AG08396 (cell line): Measurements from ENCODE around the gene MEF2B.

ENCODE experiments used
- DNase-seq: peaks from one replicate; pipeline ENCODE4 v3.0.0; 2012; ENCODE audit warnings: low spot score, mixed read lengths

Gene MEF2B

DNA sequence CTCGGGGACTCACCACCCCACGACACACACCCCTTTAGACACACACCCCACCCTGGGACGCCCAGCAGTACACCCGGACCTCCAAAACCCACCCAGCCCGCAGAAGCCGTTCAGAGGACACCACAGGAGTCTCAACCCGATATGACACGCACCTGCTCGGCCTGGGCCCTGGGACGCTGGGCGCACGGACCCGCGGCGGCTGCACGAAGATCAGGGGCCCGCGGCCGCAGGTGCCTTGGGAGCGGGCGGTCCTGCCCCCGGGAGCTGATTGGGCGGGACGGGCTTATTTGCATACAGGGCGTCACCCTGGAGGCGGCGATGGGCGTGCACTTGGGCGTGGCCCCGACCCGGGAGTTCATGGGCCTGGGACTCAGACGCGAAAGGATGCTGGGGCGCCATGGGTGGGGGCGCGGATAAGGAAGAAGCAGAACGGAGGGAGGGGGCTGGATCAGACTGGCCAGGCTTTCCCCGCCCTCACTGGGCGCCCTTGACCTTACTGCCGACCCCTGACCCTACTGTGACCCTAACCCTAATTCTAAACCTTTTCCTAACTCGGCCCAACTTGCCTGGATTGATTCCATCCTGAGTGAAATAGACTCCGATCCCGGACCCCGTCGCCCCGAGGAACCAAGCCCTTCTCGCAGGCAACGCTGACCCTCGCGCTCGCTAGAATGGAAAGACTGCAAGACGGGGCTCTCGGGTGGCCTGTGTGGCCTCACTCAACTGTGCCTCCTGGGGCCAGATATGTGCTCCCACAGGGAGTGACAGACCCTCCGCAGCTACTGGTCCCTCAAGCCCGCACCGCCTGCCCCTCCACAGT lies at the start of gene MEF2B:
TSS of gene MEF2B (minus strand) at position 211 of the 820 bp plus-strand sequence. CDS start 19,528 bp downstream, outside the sequence.
- peak; percentile 90 for DNase-seq

DNA sequence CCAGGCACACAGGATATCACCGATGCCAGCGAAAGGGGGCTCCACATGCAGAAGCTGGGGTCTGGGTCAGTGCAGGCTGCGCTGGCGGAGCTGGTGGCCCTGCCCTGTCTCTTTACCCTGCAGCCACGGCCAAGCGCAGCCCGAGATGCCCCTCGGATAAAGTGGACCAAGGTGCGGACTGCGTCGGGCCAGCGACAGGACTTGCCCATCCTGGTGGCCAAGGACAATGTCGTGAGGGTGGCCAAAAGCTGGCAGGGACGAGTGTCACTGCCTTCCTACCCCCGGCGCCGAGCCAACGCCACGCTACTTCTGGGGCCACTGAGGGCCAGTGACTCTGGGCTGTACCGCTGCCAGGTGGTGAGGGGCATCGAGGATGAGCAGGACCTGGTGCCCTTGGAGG lies 48.8 kb upstream of the MEF2B start:
- DNase-seq, result no peak

DNA sequence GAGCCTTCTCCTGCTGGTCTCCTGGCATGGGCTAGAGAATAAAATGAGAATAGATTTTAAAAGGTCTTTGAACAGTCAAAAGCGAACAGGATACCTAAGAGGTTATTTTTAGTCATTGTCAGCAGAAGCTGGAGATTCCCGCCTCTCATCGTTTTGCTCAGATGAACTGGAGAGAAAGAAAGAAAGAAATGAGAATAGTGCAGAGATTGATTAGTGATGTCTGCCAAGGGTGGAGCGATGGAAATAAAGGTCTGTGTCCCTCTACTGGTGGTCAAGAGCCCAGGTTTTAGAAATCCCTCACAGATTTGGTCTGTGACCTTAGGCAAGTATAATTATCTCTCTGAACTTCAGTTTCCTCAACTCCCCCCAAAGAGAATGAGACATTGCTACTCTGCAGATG lies 47.0 kb upstream of the MEF2B start:
- no peak for DNase-seq

DNA sequence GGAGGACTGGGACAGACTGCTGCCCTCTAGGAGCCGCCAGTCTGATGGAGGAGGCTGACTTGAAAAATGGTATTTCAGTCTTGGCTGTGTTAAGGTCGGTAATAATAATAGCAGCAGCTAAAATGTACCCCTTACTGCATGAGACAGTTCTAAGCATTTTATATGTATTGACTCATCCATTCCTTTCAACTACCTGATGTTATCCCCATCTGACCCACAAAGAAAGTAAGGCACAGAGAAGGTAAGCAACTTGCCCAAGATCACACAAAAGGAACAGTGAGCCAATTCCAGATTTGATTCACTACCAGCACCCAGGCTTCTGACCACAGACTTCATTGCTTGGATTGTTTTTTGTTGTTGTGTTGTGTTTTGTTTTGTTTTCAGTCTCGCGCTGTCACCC lies 45.7 kb upstream of the MEF2B start:
- DNase-seq, result no peak

DNA sequence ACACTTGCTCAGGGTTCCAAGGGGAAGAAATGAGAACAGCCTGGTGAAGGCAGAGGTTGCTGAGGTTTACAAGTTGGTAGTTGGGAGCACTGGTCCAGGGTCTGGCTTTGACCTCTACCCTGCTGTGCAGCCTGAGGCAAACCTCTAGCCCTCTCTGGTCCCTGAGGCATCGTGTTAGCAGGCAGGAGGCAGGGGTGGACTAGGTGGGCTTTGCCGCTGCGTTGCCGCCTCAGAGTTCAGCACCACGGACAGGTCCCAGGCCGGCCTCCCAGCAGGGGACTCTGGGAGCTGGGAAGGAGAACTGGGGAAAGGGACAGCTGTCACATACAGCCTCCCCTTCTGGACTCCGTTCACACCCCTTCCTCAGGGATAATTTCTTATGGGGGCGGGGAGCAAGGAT lies 44.8 kb upstream of the MEF2B start:
- DNase-seq, result peak; percentile 68

DNA sequence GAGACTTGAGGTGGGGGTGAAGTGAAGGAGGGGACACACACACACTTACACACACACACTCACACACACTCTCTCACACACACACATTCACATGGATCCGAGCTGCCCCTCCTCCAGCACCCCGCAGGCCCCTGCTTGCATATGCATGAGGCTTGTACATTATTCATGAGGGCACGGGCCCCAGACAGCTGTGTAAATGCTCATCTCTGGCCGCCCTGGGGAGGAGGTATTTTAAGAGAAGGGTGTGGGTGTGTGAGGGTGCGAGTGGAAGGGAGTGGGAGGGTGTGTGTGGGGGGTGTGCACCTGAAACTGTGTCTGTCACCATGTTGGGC lies 44.1 kb upstream of the MEF2B start:
- no peak for DNase-seq

DNA sequence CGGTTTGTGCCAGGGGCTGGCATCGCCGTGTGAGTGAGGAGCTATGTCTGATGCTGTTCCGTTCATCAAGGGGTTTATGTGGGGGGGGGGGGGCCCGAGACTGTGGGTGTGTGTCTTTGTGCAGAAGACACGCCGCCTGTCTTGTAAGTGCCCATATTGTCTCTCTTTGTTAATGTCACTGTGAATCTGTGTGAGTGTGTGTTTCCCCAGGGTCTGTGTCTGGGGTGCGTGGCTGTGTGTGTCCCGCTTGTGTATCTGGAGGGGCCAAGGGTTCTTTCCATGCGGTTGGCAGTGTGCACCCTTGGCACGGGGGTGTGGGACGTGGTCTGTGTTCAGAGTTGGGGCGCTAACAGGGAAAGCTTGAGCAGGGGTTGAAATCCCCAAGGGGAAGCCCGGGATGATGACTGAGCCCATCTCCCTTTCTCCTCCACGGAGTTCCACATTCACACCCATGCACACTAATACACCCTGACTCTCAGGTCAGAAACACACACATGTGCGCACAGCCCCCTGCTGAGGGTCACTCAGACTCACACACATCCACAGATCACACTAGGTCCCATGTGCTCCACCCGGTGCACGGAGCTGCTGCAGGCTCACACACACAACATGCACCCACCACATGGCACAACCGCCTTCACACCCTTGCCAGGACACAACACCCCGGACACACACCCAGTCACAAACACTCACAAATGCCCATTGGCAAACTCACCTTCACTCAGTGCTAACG lies 43.5 kb upstream of the MEF2B start:
- DNase-seq, result no peak

DNA sequence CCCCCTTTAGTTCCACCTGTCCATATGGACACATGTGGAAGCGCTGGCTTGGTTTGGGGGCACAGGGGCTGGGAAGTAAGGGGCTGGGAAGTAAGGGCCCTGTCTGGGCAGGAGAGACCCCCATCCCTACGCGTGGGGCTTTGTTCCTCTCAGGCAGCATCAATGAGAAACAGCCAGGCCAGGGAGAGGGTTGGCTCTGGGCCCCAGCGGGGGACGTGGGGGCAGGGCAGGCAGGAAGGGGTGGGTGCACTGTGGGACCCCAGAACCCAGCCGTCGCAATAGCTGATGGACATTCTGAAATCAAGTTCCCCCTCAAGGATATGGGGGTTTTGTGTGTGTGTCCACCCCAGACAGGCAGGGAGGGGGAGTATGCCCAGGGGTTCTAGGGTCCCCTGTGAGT lies 42.9 kb upstream of the MEF2B start:
- DNase-seq, result no peak

DNA sequence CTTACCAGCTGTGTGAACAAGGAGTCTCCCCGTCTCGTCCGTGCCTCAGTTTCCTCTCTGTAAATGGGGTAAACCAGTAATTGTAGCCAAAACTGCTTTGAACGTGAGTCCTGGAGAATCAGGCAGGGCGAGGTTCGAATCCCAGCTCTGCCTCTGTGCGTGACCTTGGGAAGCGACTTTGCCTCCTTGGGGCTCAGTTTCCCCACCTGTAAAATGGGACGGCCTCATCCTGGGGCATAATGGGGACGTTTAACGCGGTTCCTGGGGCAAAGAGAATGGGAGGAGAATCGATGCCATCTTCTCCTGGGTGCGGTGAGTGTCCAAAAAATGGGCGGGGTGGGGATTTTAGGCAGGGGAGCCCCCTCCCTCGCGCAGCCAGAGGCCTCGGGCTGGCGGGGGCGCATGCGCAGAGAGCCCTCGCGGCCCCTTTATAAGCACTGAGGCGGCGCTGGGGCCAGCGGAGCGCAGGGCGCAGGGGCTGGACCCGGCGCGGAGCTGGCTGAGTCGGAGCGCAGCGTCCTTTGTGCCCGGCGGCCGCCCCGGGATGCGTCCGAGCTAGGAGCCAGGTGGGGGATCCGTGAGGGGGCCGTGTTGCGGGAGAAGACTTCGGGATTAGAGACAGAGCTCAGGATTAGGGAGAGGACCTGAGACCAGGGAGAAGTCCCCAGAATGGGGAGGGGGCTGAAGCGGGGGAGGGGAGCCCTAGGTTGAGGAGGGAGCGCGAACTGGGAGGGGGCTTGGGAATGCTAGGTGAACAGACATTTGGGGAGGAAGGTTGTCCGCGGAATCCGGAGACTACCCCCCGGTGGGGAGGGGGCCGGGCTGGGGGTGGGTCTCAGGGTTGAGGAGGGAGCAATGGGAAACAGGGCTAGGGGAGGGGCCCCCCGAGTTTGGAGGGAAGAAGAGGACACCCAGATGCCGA lies 41.7 kb upstream of the MEF2B start, which contains the start of gene NCAN:
TSS of gene NCAN (plus strand) at position 460 of the 922 bp plus-strand sequence. CDS start 4,996 bp downstream, outside the sequence.
- DNase-seq, result no peak

DNA sequence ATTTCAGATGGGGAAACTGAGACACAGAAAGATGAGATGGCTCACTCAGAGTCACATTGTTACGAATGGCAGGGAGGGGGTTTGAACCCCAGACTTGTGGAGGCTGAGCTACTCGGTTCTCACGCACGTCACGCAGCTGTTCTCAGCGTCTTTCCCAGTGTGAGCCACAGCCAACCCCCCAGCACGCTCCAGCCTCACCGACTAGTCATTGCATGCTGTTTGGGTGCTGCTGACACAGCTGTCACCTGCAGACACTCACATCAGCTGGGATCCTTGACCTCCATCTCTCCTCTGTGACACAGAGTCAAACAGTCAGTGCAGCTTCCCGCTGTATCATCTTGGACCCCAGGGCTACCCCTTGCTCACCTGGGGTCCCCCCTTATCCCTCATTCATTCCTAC lies 39.3 kb upstream of the MEF2B start:
- DNase-seq, result no peak

DNA sequence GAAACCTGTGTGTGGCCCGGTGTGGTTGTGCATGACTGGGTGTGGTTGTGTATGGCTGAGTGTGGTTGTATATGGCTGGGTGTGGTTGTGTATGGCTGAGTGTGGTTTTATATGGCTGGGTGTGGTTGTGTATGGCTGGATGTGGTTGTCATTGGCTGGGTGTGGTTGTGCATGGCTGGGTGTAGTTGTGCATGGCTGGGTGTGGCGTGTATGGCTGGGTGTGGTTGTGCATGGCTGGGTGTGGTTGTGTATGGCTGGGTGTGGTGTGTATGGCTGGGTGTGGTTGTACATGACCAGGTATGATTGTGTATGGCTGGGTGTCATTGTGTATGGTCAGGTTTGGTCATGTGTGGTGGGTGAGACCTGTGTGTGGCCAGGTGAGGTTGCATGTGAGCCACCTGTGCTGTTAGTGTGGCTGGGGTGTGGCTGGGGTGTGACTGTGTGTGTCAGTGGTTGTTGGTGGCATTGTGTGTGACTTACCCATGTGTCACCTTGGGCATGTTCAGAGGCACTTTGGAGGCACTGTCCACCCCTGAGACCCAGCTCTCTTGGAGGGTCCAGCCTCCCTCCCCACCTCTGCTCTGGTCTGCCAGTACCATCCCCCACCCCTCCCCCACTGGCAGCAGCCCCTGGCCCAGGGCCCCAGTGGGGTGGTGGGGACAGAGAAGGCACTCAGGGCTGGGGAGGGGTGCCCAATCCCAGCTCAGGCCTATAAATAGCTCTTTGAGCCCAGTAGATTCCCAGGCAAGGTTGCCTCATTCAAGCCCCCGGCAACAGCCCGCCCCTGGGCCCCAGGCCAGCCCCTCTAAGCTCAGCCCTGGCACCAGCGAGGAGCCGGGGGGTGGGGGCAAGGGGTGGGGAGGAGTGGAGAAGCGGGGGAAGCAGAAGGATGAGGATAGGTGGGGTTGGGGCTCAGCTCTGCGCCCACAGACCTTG lies 37.8 kb upstream of the MEF2B start:
- no peak for DNase-seq

DNA sequence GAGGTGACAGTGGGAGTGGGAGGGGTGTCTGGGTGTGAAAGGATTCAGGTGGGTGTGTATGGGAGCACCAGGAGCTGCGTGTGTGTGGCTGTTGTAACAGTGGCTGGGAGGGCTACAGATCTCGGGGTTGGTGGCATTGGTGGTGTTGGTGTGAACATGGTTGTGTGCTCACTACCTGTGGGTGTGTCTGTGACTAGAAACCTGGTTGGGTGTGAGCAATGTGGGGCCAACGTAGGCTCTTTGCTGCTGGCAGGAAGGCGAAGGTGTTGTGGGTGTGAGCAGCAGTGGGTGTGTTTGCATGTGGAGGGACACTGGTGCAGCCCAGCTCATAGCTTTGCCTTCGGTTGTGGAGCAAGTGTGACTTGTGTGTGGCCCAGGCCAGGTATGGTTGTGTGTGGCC lies 36.9 kb upstream of the MEF2B start:
- no peak for DNase-seq

DNA sequence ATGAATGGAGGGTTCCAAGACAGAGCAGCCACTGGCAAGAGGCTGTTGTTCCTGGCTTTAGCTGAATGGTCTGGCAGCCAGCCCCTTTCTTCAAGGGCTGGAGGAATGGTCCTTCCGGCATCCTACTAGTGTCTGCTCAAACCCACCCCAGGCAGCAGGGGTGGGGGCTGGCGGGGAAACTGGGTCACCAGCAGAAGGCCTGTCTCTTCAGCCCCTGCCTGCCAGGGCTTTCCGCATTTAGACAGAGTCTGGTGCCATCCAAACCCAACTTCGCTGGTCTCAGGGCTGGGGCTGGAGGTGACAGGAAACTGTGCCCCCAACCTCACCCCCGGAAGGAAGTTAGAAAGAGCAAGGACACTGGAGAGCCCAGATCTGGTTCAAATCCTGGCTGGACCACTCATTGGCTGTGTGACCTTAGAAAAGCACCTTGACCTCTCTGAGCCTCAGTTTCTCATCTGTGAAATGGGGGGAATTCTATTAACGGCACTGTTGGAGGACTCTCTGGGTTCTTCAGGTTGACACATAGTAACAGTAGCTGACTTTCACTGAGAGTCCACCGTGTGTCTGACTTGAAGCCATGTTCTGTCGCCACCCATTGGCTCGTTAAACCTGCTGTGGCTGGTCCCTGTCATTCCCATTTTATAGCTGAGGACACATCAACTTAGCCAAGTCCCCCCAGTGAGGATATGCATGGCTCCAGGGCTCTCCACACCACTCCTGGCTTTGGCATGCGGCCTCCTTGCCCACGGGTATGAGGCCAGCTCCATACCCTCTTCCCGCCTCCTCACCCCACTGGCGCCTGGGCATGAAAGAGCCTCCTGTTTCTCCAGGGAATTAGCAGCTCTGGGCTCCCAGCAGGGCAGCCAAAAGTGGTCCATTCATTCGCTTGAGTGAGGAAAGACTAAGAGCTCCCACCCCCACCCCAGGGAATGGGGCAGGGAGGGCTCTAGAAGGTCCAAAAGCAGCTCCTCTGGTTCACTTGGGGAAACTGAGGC lies 35.6 kb upstream of the MEF2B start:
- no peak for DNase-seq

DNA sequence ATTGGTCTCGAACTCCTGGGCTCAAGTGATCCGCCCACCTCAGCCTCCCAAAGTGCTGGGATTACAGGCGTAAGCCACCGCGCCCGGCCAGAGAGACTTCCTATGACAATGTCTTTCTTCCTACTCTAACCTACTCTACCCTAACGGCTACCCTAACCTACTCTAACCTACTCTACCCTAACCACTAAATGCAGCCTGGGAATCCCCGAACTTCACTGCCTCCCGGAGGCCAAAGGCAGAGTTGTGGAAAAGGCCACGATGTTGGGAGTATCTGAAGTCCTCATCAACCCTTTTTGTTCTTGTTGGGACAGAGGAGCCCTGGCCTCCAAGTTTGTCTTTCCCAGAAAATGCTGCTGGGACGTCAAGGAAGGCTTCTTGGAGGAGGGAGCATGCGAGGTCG lies 34.1 kb upstream of the MEF2B start:
- no peak for DNase-seq

DNA sequence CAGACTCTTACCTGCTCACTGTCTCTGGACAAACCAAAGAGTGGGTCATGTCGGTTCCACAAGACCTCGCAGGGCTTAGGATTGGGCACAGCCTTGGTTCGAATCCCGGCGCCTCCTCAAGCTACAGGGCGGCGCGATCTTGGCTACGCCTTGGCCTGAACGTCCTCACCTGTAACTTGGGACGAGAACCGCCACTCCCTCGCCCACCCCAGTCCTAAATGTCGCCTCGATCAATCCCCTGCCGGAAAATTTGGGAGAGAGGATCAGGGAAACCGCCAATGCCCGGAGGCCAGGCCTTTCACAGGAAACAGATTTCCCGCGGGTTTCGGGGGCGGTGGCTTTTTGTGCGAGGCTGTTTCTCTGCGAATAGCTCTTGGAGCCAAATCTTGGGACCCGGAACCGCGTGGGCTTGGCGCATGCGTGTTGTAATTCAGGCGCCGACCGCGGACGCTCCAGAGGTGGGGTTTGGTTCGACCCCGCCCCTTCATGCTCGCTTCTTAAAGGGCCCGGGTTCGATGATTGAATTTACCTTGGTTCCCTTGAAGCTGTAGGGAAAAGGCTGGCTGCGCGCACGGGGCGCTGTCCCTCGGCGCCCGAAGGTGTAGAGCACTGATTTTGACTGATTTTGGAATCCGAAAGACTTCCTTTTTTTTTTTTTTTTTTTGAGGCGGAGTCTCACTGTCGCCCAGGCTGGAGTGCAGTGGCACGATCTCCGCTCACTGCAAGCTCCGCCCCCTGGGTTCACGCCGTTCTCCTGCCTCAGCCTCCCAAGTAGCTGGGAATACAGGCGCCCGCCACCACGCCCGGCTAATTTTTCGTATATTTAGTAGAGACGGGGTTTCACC lies 33.2 kb upstream of the MEF2B start, which contains the start of gene NR2C2AP:
TSS of gene NR2C2AP (minus strand) at position 403 of the 845 bp plus-strand sequence. CDS start at position 49, 354 bp downstream.
- peak; percentile 99 for DNase-seq

DNA sequence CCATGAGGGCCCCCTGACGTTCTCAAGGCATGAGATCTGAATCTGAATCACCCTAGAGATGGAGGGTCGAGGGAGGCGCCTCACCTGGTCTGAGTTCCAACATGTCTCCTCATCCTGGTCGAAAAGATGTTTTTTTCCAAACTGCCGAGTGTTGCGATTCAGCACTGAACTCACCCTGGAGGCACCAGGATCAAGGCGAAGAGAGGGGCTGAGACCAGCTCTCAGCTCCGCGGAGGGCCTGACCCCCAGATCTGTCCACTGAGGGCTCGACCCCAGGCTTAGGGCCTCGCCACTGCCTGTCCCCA lies 32.6 kb upstream of the MEF2B start:
- no peak for DNase-seq

DNA sequence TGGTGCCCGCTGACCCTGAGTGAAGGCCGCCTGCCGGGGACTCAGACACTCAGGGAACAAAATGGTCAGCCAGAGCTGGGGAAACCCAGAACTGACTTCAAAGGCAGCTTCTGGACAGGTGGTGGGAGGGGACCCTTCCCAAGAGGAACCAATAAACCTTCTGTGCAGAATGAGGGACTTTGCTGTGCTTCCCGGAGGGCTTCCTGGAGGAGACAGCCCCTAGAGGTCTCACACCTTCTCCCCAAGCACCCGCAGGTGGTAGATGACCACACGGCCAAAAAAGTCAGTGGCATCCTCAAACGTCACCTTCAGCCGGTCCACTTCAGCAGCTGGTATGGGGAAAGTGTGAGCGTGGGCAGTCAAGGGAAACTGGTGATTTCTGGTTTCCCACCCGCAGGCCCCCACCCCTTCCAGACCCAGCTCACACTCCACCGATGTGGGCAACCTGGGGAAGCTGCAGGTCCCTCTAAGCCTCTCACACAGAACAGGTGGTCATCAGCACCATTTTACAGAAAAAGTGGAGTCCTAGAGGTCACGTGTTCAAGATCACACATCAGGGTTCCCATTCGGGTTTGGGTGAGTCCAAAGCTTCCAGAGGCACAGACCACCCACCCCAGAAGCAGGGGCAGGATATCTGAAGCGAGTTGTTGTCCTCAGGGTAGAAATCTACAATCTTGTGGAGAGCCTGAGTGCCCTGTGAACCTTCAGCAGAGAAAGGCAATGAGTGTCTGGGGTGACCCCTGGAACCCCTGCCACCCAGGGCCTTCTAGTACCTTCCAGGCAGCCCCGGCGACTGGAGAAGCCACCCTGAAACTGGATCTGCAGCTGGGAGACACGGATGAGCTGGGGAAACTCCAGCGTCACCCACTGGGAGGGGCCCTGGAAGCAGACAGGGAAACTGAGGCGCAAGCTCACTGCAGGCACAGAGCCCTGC lies 31.9 kb upstream of the MEF2B start:
- no peak for DNase-seq

DNA sequence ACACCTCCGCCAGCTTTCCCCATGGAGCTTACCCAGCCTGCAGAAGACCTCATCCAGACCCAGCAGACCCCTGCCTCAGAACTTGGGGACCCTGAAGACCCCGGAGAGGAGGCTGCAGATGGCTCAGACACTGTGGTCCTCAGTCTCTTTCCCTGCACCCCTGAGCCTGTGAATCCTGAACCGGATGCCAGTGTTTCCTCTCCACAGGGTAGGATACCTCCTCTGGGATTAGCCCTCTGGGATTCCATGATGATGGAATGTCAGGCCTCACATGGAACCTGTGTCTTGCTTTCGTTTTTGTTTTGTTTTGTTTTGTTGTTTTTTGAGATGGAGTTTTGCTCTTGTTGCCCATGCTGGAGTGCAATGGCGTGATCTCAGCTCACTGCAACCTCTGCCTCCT lies 23.9 kb upstream of the MEF2B start:
- no peak for DNase-seq
